ENCODE measurements around the gene EXOC6B.

DNA sequence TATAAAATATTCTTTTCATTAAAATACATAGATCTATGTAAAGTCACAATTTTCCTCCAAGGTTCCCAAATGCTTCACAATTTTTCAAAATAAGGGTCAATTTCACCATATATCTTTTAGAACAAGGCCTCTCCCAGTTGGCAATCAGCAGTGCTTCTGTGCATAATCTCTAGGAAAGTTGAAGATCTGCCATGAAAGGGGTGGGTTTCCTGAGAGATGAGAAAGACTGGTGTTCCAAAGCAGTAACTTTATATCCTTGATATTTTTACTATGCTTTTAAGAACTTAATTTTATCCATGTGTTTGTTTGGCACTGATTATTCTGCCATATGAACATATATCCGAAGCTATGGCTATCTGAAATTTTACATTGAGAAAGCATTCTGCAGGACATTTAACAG, 478.8 kb downstream of the EXOC6B start:
- no peak for TF ChIP-seq FIP1L1 (IDR thresholded peaks at IDR 0.05; ENCODE audit: low read depth, low read length, poor library complexity, severe bottlenecking)
- TF ChIP-seq ZNF282 (CRISPR knock-in tag; IDR thresholded peaks at IDR 0.05): no peak
- no peak for TF ChIP-seq EP300 (IDR thresholded peaks at IDR 0.05; ENCODE audit: low read length)
- no peak for TF ChIP-seq PURB (CRISPR knock-in tag; IDR thresholded peaks at IDR 0.05; ENCODE audit: low read depth)
- TF ChIP-seq CCAR2 (IDR thresholded peaks at IDR 0.05; ENCODE audit: low read depth, low read length): no peak
- TF ChIP-seq HCFC1 (IDR thresholded peaks at IDR 0.05; ENCODE audit: low read depth, low read length): no peak
- TF ChIP-seq RCOR1 (IDR thresholded peaks at IDR 0.05; ENCODE audit: borderline replicate concordance in 1 of 2, low read depth in 2 of 2, low read length in 2 of 2): no peak

All from K562 (cell line).